Esophagus muscularis mucosa (tissue), 4 donors: Measurements from ENCODE around the gene TSPYL4. TPM values are rescaled to one million over a fixed set of nuclear protein-coding genes. Genes with fewer than 3 reads are reported as not detected.

Source experiments
- DNase-seq: peaks from one replicate; pipeline ENCODE4 v3.0.0-alpha.2; 2017; ENCODE audit errors: extremely low spot score
- H3K27ac ChIP-seq, 4 donors: fragments of 200-600 bp; sonication (generic); replicated peaks in 1 of 4; 1 replicate in 3 of 4; 2 replicates in 1 of 4; pipeline ENCODE4 v1.5.1; 2016 to 2019; ENCODE audit warnings: mild to moderate bottlenecking in 1 of 4
- H3K27me3 ChIP-seq, 4 donors: fragments of 200-600 bp; sonication (generic); one replicate each; pipeline versions ENCODE4 v1.5.1 to v1.6.0; 2016 to 2019
- H3K36me3 ChIP-seq, 4 donors: fragments of 200-600 bp; sonication (generic); one replicate each; pipeline ENCODE4 v1.5.1; 2016 to 2019
- H3K4me1 ChIP-seq, 4 donors: fragments of 200-600 bp; sonication (generic); one replicate each; pipeline ENCODE4 v1.5.1; 2016 to 2019
- H3K4me3 ChIP-seq, 4 donors: fragments of 200-600 bp; sonication (generic); 1 replicate in 2 of 4; 2 replicates in 2 of 4; pipeline ENCODE4 v1.5.1; 2016 to 2019; ENCODE audit warnings: mild to moderate bottlenecking in 4 of 4, moderate library complexity in 1 of 4
- H3K9me3 ChIP-seq, 4 donors: fragments of 200-600 bp; sonication (generic); 1 replicate in 3 of 4; 2 replicates in 1 of 4; pipeline ENCODE4 v1.5.1; 2016 to 2019
- CTCF ChIP-seq, 3 experiments: fragments of 200-600 bp in 2 of 3; fragments of 450-650 bp in 1 of 3; sonication (generic) in 2 of 3; IDR thresholded peaks; one replicate each; pipeline ENCODE4 v1.5.1; 2017 to 2019; ENCODE audit warnings: antibody characterized with exemption in 3 of 3, mild to moderate bottlenecking in 2 of 3, moderate library complexity in 1 of 3
- EP300 ChIP-seq: sonication (generic); formaldehyde crosslinking; IDR thresholded peaks from one replicate; pipeline ENCODE4 v1.6.1; 2017; ENCODE audit warnings: antibody characterized with exemption
- POLR2A ChIP-seq: fragments of 450-650 bp; IDR thresholded peaks from one replicate; pipeline ENCODE4 v1.6.1; 2017; ENCODE audit warnings: antibody characterized with exemption, moderate library complexity, mild to moderate bottlenecking, low read depth
- POLR2AphosphoS5 ChIP-seq, 2 donors: sonication (generic); formaldehyde crosslinking; IDR thresholded peaks; one replicate each; pipeline ENCODE4 v1.6.1; 2017; ENCODE audit warnings: antibody characterized with exemption in 2 of 2
- WGBS: methylation state at CpG from one replicate; pipeline ENCODE4 v1.1.5; 2018; 5-methylcytosine and 5-hydroxymethylcytosine counted together
- intact Hi-C: fragments of 100-400 bp; cut with DNase I; formaldehyde crosslinking; loops from one replicate; pipeline ENCODE4 v1.15.1; 2023
- total RNA-seq, 4 donors: library from RNA; depleted of rRNA; stranded (reverse); fragments of >200 nt; gene quantifications; one replicate each; pipeline versions ENCODE4 v1.1.0 to v1.2.1, GENCODE V29; 2016

TSPYL4 gene
- total RNA-seq, 4 donors from 2014 or later = 14.4 to 22.8 (median 18.4) TPM

GRCh38 chr6:116208056-116208785, 45.7 kb downstream of the TSPYL4 start:
- H3K27me3 ChIP-seq = no peaks in the 10 kb centered on the region
- no peak overlapping the region for H3K4me3 ChIP-seq
- no peaks in the 10 kb centered on the region for H3K36me3 ChIP-seq
- no peak for DNase-seq
- TF ChIP-seq EP300 (no peak), CTCF (IDR thresholded peaks at IDR 0.05) (no peak), POLR2A (no peak), POLR2AphosphoS5 (IDR thresholded peaks at IDR 0.05) (no peak)
- H3K4me1 ChIP-seq = peaks cover 0 to 12% (median 7%) of the 10 kb centered on the region in 4 donors
- no peaks in the 10 kb centered on the region for H3K9me3 ChIP-seq
- H3K27ac ChIP-seq = no peak overlapping the region
- 86% methylated on average over 4 of the region's 4 CpGs for WGBS
- intact Hi-C loops = no loop called here

GRCh38 chr6:116206231-116206903, 47.5 kb downstream of the TSPYL4 start:
- Histone ChIP-seq H3K4me3 (no peak overlapping the region), H3K9me3 (no peaks in the 10 kb centered on the region), H3K27me3 (no peaks in the 10 kb centered on the region), H3K4me1 (peaks cover 3 to 12% (median 7%) of the 10 kb centered on the region in 4 donors), H3K27ac (no peak overlapping the region), H3K36me3 (no peaks in the 10 kb centered on the region)
- intact Hi-C loops = no loop called here
- no peak for TF ChIP-seq POLR2A
- DNase-seq = no peak
- WGBS = 98% methylated on average over 1 of the region's 1 CpG

DNA sequence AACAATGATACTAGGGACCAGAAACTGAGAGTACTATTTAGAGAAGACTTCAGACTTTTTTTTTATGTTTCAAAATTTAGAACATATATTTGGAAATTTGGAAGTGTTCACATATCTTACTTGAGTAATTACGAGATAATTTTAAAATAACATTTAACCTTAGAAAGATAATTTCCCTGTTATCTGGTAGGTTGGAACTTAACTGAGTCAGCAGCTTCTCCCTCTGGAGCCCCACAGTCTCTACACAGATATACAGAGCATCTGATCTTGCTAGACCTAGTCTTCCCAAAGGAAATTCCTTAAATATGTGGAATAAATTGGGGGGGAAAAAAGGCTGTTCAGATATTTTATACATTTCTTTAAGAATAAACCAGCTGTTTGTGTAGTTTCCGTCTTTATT, 48.6 kb downstream of the TSPYL4 start:
- Histone ChIP-seq H3K4me3 (no peak overlapping the region), H3K27me3 (no peaks in the 10 kb centered on the region), H3K36me3 (no peaks in the 10 kb centered on the region), H3K4me1 (peaks cover 0 to 5% (median under 1%) of the 10 kb centered on the region in 4 donors), H3K27ac (no peak overlapping the region), H3K9me3 (no peaks in the 10 kb centered on the region)
- intact Hi-C loops = no loop called here
- no peak for DNase-seq
- 68% methylated on average over 2 of the region's 2 CpGs for WGBS
- TF ChIP-seq POLR2A (no peak), CTCF (IDR thresholded peaks at IDR 0.05) (no peak), POLR2AphosphoS5 (IDR thresholded peaks at IDR 0.05) (no peak), EP300 (no peak)

DNA sequence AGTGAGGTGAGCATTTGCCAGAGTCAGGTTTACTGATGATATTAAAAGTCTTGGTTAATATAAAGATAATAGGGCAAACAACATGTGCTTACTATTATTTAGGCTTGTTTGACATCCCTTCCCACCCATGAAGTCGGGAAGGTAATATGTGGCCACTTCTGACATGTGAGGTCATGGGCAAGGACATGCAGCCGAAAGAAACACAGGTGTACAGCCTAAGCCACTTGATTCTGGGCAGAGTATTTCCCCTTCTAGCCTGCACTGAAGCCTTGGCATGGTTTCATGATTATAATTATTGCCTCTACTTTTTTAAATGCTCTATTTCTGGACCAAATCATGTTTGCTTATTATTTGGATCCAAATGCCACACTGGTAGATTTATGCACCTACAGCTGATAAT, 52.3 kb downstream of the TSPYL4 start:
- H3K36me3 ChIP-seq = no peaks in the 10 kb centered on the region
- peaks cover 0 to 5% (median 0%) of the 10 kb centered on the region in 4 donors for H3K4me1 ChIP-seq
- no peaks in the 10 kb centered on the region for H3K27me3 ChIP-seq
- H3K4me3 ChIP-seq = no peak overlapping the region
- DNase-seq = no peak
- no peaks in the 10 kb centered on the region for H3K9me3 ChIP-seq
- H3K27ac ChIP-seq = no peak overlapping the region
- intact Hi-C loops = no loop called here
- no peak for TF ChIP-seq POLR2AphosphoS5 (IDR thresholded peaks at IDR 0.05)
- TF ChIP-seq CTCF (IDR thresholded peaks at IDR 0.05) = no peak
- no peak for TF ChIP-seq POLR2A
- no peak for TF ChIP-seq EP300
- 80% methylated on average over 2 of the region's 2 CpGs for WGBS

DNA sequence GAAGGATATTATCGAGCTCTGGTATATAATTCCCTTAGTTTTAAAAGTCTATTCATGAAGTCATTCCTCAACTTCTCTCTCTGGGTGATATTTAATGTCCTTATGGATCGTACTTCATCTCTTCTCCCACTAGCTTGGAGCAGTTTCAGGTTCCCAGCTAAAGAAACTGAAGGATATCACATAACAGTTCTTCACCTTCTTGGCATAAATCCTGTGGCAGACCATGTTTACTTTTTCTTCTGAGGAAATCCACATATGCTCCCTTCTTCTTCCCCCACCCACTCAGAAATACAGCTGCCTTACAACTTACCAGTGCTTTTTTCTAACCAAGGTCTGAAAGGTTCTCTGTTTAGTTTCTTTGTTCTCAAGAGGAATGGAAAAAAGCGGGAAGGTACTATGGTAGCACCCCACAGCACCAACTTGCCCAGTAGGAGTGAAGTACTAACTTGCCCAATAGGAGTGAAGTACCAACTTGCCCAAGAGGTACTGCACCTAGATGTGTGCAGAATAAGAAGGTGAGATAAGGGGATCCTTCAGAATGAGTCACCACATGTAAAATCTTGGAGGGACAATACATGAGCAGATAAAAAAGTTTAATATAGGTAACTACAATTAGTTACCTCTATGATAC, 53.1 kb downstream of the TSPYL4 start:
- H3K4me1 ChIP-seq = peaks cover 0 to 5% (median 0%) of the 10 kb centered on the region in 4 donors
- intact Hi-C loops = no loop called here
- H3K27me3 ChIP-seq = no peaks in the 10 kb centered on the region
- no peak overlapping the region for H3K4me3 ChIP-seq
- no peaks in the 10 kb centered on the region for H3K9me3 ChIP-seq
- no peak for DNase-seq
- no peak overlapping the region for H3K27ac ChIP-seq
- no peak for TF ChIP-seq POLR2A
- TF ChIP-seq POLR2AphosphoS5 (IDR thresholded peaks at IDR 0.05) = no peak
- TF ChIP-seq EP300 = no peak
- no peak for TF ChIP-seq CTCF (IDR thresholded peaks at IDR 0.05)
- H3K36me3 ChIP-seq = no peaks in the 10 kb centered on the region
- WGBS = 52% methylated on average over 3 of the region's 3 CpGs
